Activated naive CD4-positive, alpha-beta T cell treated with anti-CD3 and anti-CD28 coated beads, Interleukin-2, amount 50 U/mL, for 72 hours (primary cell): ENCODE results near the gene PDCD7. TPM values are rescaled to one million over a fixed set of nuclear protein-coding genes. Genes with fewer than 3 reads are reported as not detected.
"Not testable (repeated sequence)": the region's sequence is repeated elsewhere in the genome, so short reads cannot be mapped to it uniquely, and the experiment has no call there.

Source experiments
- ATAC-seq, 2 donors: fragments of 150-1000 bp; cut with Tn5 transposase; 2 replicates each; pipeline ENCODE4 v1.10.0; 2021; ENCODE audit warnings: mild to moderate bottlenecking in 2 of 2, moderate library complexity in 2 of 2
- DNase-seq, 2 donors: peaks; one replicate each; pipeline ENCODE4 v3.0.0; 2021 to 2022; ENCODE audit warnings: low spot score in 2 of 2
- H3K27ac Mint-ChIP-seq, 2 donors: one replicate each; pipeline ENCODE4 v1.8.0; 2022; ENCODE audit warnings: mild to moderate bottlenecking in 2 of 2, mixed read lengths in 2 of 2
- H3K36me3 Mint-ChIP-seq, 2 donors: one replicate each; pipeline ENCODE4 v1.8.0; 2022; ENCODE audit warnings: mixed read lengths in 2 of 2
- H3K9me3 Mint-ChIP-seq, 2 donors: one replicate each; pipeline ENCODE4 v1.8.0; 2022; ENCODE audit warnings: mixed read lengths in 2 of 2
- total RNA-seq, 2 donors: library from RNA; stranded (reverse); gene quantifications; one replicate each; pipeline ENCODE4 v1.2.3, GENCODE V29; 2022

PDCD7 gene
- total RNA-seq, result 10 to 100 TPM; 34.2 to 36.6 TPM

- Mint-ChIP-seq H3K36me3 (peaks cover 7 to 22% of the 10 kb centered on the region in 2 donors), H3K9me3 (peaks cover 6 to 8% of the 10 kb centered on the region in 2 donors), H3K27ac (peak within 1 kb of the TSS; percentile 90 to 97)
- peak; percentile 98 for ATAC-seq
- DNase-seq, result peak; percentile 73 to 81
These were observed at the start of gene PDCD7 for GRCh38 chr15:65133548-65134200. TSS of gene PDCD7 (minus strand) at chr15:65133808. CDS start at chr15:65133781, 27 bp downstream.

GRCh38 chr15:65182538-65182937 is 48.9 kb upstream of the PDCD7 start:
- H3K36me3 Mint-ChIP-seq, result peaks cover 8 to 10% of the 10 kb centered on the region in 2 donors
- DNase-seq (no peak), ATAC-seq (no peak)
- peak overlapping the region in 1 of 2 donors; percentile 93 for H3K27ac Mint-ChIP-seq
- no peaks in the 10 kb centered on the region for H3K9me3 Mint-ChIP-seq

GRCh38 chr15:65181582-65182353 is 48.2 kb upstream of the PDCD7 start:
- not testable (repeated sequence) for H3K27ac Mint-ChIP-seq, DNase-seq, ATAC-seq, H3K9me3 Mint-ChIP-seq
- peaks cover 8 to 10% of the 10 kb centered on the region in 2 donors for H3K36me3 Mint-ChIP-seq

- ATAC-seq, result no peak
- Mint-ChIP-seq H3K36me3 (peaks cover 8 to 10% of the 10 kb centered on the region in 2 donors), H3K9me3 (no peaks in the 10 kb centered on the region), H3K27ac (no peak overlapping the region)
- DNase-seq, result no peak
These were observed 46.6 kb upstream of the PDCD7 start for GRCh38 chr15:65180167-65180566.

GRCh38 chr15:65177901-65178300 is 44.3 kb upstream of the PDCD7 start:
- Mint-ChIP-seq H3K27ac (no peak overlapping the region), H3K36me3 (no peaks in the 10 kb centered on the region), H3K9me3 (no peaks in the 10 kb centered on the region)
- ATAC-seq, result no peak
- no peak for DNase-seq

GRCh38 chr15:65176056-65176455 is 42.4 kb upstream of the PDCD7 start:
- Mint-ChIP-seq H3K9me3 (no peaks in the 10 kb centered on the region), H3K36me3 (no peaks in the 10 kb centered on the region), H3K27ac (peak overlapping the region in 1 of 2 donors; percentile 3)
- ATAC-seq (no peak), DNase-seq (no peak)

GRCh38 chr15:65175511-65175910 is 41.9 kb upstream of the PDCD7 start:
- Mint-ChIP-seq H3K27ac (no peak overlapping the region), H3K9me3 (no peaks in the 10 kb centered on the region), H3K36me3 (no peaks in the 10 kb centered on the region)
- ATAC-seq (no peak), DNase-seq (no peak)

- no peak for ATAC-seq
- DNase-seq, result no peak
- Mint-ChIP-seq H3K9me3 (no peaks in the 10 kb centered on the region), H3K36me3 (no peaks in the 10 kb centered on the region), H3K27ac (no peak overlapping the region)
These were observed 40.9 kb upstream of the PDCD7 start for GRCh38 chr15:65174509-65174908.

GRCh38 chr15:65172531-65172930 is 38.9 kb upstream of the PDCD7 start:
- Mint-ChIP-seq H3K36me3 (no peaks in the 10 kb centered on the region), H3K9me3 (no peaks in the 10 kb centered on the region), H3K27ac (peak overlapping the region in 1 of 2 donors; percentile 13)
- DNase-seq, result no peak
- no peak for ATAC-seq

- H3K27ac Mint-ChIP-seq, result no peak overlapping the region
- no peak for DNase-seq
- no peaks in the 10 kb centered on the region for H3K9me3 Mint-ChIP-seq
- no peaks in the 10 kb centered on the region for H3K36me3 Mint-ChIP-seq
- ATAC-seq, result no peak
These were observed 37.8 kb upstream of the PDCD7 start for GRCh38 chr15:65171428-65171827.

- Mint-ChIP-seq H3K9me3 (no peaks in the 10 kb centered on the region), H3K36me3 (no peaks in the 10 kb centered on the region), H3K27ac (peak overlapping the region in 1 of 2 donors; percentile 15)
- DNase-seq (no peak), ATAC-seq (no peak)
These were observed 32.3 kb upstream of the PDCD7 start for GRCh38 chr15:65165875-65166274.

GRCh38 chr15:65164139-65164538 is 30.5 kb upstream of the PDCD7 start:
- Mint-ChIP-seq H3K9me3 (no peaks in the 10 kb centered on the region), H3K27ac (no peak overlapping the region), H3K36me3 (no peaks in the 10 kb centered on the region)
- ATAC-seq, result no peak
- DNase-seq, result no peak

GRCh38 chr15:65163041-65163440 is 29.4 kb upstream of the PDCD7 start:
- Mint-ChIP-seq H3K27ac (no peak overlapping the region), H3K36me3 (no peaks in the 10 kb centered on the region), H3K9me3 (no peaks in the 10 kb centered on the region)
- DNase-seq, result no peak
- ATAC-seq, result no peak

- Mint-ChIP-seq H3K36me3 (peaks cover 6 to 15% of the 10 kb centered on the region in 2 donors), H3K9me3 (no peaks in the 10 kb centered on the region), H3K27ac (no peak overlapping the region)
- DNase-seq (no peak), ATAC-seq (no peak)
These were observed 23.1 kb upstream of the PDCD7 start for GRCh38 chr15:65156692-65157091.

GRCh38 chr15:65154720-65155119 is 21.1 kb upstream of the PDCD7 start:
- ATAC-seq (no peak), DNase-seq (no peak)
- Mint-ChIP-seq H3K36me3 (peaks cover 6 to 20% of the 10 kb centered on the region in 2 donors), H3K27ac (no peak overlapping the region), H3K9me3 (no peaks in the 10 kb centered on the region)

- Mint-ChIP-seq H3K36me3 (peaks cover 0 to 5% of the 10 kb centered on the region in 2 donors), H3K9me3 (no peaks in the 10 kb centered on the region), H3K27ac (no peak overlapping the region)
- ATAC-seq (no peak), DNase-seq (no peak)
These were observed 14.3 kb upstream of the PDCD7 start for GRCh38 chr15:65147902-65148301.

- H3K36me3 Mint-ChIP-seq, result peaks cover 0 to 2% of the 10 kb centered on the region in 2 donors
- ATAC-seq, result peak in 1 of 2 donors; percentile 29
- no peaks in the 10 kb centered on the region for H3K9me3 Mint-ChIP-seq
- DNase-seq, result no peak
- peak overlapping the region in 1 of 2 donors; percentile 13 for H3K27ac Mint-ChIP-seq
These were observed 12.8 kb upstream of the PDCD7 start for GRCh38 chr15:65146438-65146837.
